B cell (primary cell): ENCODE measurements around the gene HDAC5.

Experiments
- CTCF ChIP-seq: fragments of 200-600 bp; IDR thresholded peaks from one replicate; pipeline ENCODE4 v1.8.0; 2022; ENCODE audit warnings: antibody characterized with exemption, mild to moderate bottlenecking
- EZH2 ChIP-seq: IDR thresholded peaks from 2 replicates; pipeline ENCODE4 v1.6.1; 2012; ENCODE audit warnings: borderline replicate concordance, low read depth, mild to moderate bottlenecking, moderate library complexity, low read length; ENCODE audit not compliant: insufficient read depth, poor library complexity, severe bottlenecking

GRCh38 chr17:44045486-44045885, 78.0 kb downstream of the HDAC5 start:
- TF ChIP-seq CTCF, result no peak
- TF ChIP-seq EZH2, result no peak
